Liver (tissue), 9 donors: ENCODE data around the gene C3orf38. TPM values are rescaled to one million over a fixed set of nuclear protein-coding genes. Genes with fewer than 3 reads are reported as not detected.

ENCODE experiments used
- DNase-seq: peaks from one replicate; pipeline ENCODE4 v3.0.0-alpha.2; 2017; ENCODE audit warnings: low spot score
- H3K27ac ChIP-seq, 2 donors: one replicate each; pipeline ENCODE4 v1.7.0; 2013; ENCODE audit warnings: inconsistent platforms in 2 of 2, low read length in 2 of 2, control low read depth in 1 of 2, low read depth in 1 of 2, mild to moderate bottlenecking in 1 of 2
- H3K27me3 ChIP-seq, 4 donors: one replicate each; pipeline versions ENCODE4 v1.6.1 to v1.7.0; 2013; ENCODE audit warnings: low read length in 3 of 4, inconsistent platforms in 1 of 4, mild to moderate bottlenecking in 1 of 4, moderate library complexity in 1 of 4; ENCODE audit not compliant: control insufficient read depth in 4 of 4, insufficient read depth in 4 of 4
- H3K36me3 ChIP-seq, 4 donors: one replicate each; pipeline versions ENCODE4 v1.6.1 to v1.7.0; 2013; ENCODE audit warnings: low read length in 3 of 4, mild to moderate bottlenecking in 3 of 4, low read depth in 1 of 4, moderate library complexity in 1 of 4; ENCODE audit not compliant: control insufficient read depth in 4 of 4, insufficient read depth in 3 of 4
- H3K4me1 ChIP-seq, 4 donors: one replicate each; pipeline versions ENCODE4 v1.6.1 to v1.7.0; 2013; ENCODE audit warnings: low read length in 3 of 4, mild to moderate bottlenecking in 3 of 4, moderate library complexity in 1 of 4; ENCODE audit not compliant: control insufficient read depth in 4 of 4, insufficient read depth in 4 of 4
- H3K4me3 ChIP-seq, 3 donors: one replicate each; pipeline versions ENCODE4 v1.6.1 to v1.7.0; 2013; ENCODE audit warnings: low read length in 3 of 3, control low read depth in 1 of 3, low read depth in 1 of 3, mild to moderate bottlenecking in 1 of 3
- H3K9ac ChIP-seq, 2 donors: one replicate each; pipeline ENCODE4 v1.7.0; 2013; ENCODE audit warnings: low read length in 2 of 2, mild to moderate bottlenecking in 2 of 2, moderate library complexity in 2 of 2, control low read depth in 1 of 2, low read depth in 1 of 2
- H3K9me3 ChIP-seq, 4 donors: one replicate each; pipeline versions ENCODE4 v1.6.1 to v1.7.0; 2013; ENCODE audit warnings: low read length in 3 of 4; ENCODE audit not compliant: control insufficient read depth in 4 of 4
- ATF3 ChIP-seq: IDR thresholded peaks from 2 replicates; pipeline ENCODE4 v1.6.1; 2016; ENCODE audit warnings: antibody characterized with exemption
- EGR1 ChIP-seq, 2 donors: IDR thresholded peaks; 2 replicates each; pipeline ENCODE4 v1.6.1; 2016 to 2018; ENCODE audit warnings: antibody characterized with exemption in 2 of 2, low read depth in 2 of 2
- FOXA1 ChIP-seq: IDR thresholded peaks from 2 replicates; pipeline ENCODE4 v1.6.1; 2016; ENCODE audit warnings: antibody characterized with exemption
- FOXA2 ChIP-seq: IDR thresholded peaks from 2 replicates; pipeline ENCODE4 v1.6.1; 2016; ENCODE audit warnings: antibody characterized with exemption
- HNF4A ChIP-seq, 2 donors: conservative IDR thresholded peaks; 2 replicates each; pipeline ENCODE4 v1.6.1; 2016; ENCODE audit warnings: antibody characterized with exemption in 2 of 2, mild to moderate bottlenecking in 2 of 2
- HNF4G ChIP-seq: IDR thresholded peaks from 2 replicates; pipeline ENCODE4 v1.6.1; 2016; ENCODE audit warnings: antibody characterized with exemption
- JUND ChIP-seq, 2 donors: IDR thresholded peaks; 2 replicates each; pipeline ENCODE4 v1.6.1; 2016; ENCODE audit warnings: antibody characterized with exemption in 2 of 2
- MAX ChIP-seq: IDR thresholded peaks from 2 replicates; pipeline ENCODE4 v1.6.1; 2016; ENCODE audit warnings: antibody characterized with exemption
- NR2F2 ChIP-seq: IDR thresholded peaks from 2 replicates; pipeline ENCODE4 v1.6.1; 2016; ENCODE audit warnings: antibody characterized with exemption
- RAD21 ChIP-seq, 2 donors: IDR thresholded peaks; 2 replicates each; pipeline ENCODE4 v1.6.1; 2016; ENCODE audit warnings: antibody characterized with exemption in 2 of 2, mild to moderate bottlenecking in 2 of 2
- REST ChIP-seq: IDR thresholded peaks from 2 replicates; pipeline ENCODE4 v1.6.1; 2016; ENCODE audit warnings: antibody characterized with exemption, mild to moderate bottlenecking
- RXRA ChIP-seq, 2 donors: IDR thresholded peaks; 2 replicates each; pipeline ENCODE4 v1.6.1; 2017 to 2018; ENCODE audit warnings: antibody characterized with exemption in 2 of 2, mild to moderate bottlenecking in 1 of 2
- SP1 ChIP-seq: IDR thresholded peaks from 2 replicates; pipeline ENCODE4 v1.6.1; 2018; ENCODE audit warnings: antibody characterized with exemption, mild to moderate bottlenecking
- TAF1 ChIP-seq: conservative IDR thresholded peaks from 2 replicates; pipeline ENCODE4 v1.6.1; 2016; ENCODE audit warnings: antibody characterized with exemption, mild to moderate bottlenecking
- YY1 ChIP-seq: IDR thresholded peaks from 2 replicates; pipeline ENCODE4 v1.6.1; 2016; ENCODE audit warnings: antibody characterized with exemption, mild to moderate bottlenecking
- WGBS: extraction: QIAGEN DNeasy Blood & Tissue Kit; methylation state at CpG from one replicate; pipeline ENCODE4 v1.1.7; 2013; 5-methylcytosine and 5-hydroxymethylcytosine counted together
- polyA plus RNA-seq, 2 donors: library from polyadenylated mRNA; stranded (reverse) in 1 of 2; unstranded in 1 of 2; fragments of 200-250 nt in 1 of 2; fragments of >200 nt in 1 of 2; fragmentation: Nextera tagmentation in 1 of 2; extraction: Ambion mirVana in 1 of 2; gene quantifications; one replicate each; pipeline versions ENCODE4 v1.2.1 to v1.2.3, GENCODE V29; 2013 to 2015
- total RNA-seq, 2 donors: library from RNA; depleted of rRNA; stranded (reverse); fragments of >200 nt; gene quantifications; one replicate each; pipeline ENCODE4 v1.2.3, GENCODE V29; 2014
- TF ChIP-seq, protein P1 (sequence below): fragments of 150-350 bp; IDR thresholded peaks from 2 replicates; pipeline ENCODE4 v1.5.1; 2017; ENCODE audit warnings: improper control_type of control experiment, low read depth, low read length; ENCODE audit not compliant: missing input control
- TF ChIP-seq, protein P2 (sequence below): IDR thresholded peaks from 2 replicates; pipeline ENCODE4 v1.6.1; 2016; ENCODE audit warnings: antibody characterized with exemption
- donor health status: healthy.
- donor health status: healthy.
- donor health status: healthy.
- donor health status: healthy.
- donor health status: healthy.

Gene C3orf38
- total and polyA plus RNA-seq, 4 donors, result 4.6 to 16.0 (median 8.1) TPM

DNA sequence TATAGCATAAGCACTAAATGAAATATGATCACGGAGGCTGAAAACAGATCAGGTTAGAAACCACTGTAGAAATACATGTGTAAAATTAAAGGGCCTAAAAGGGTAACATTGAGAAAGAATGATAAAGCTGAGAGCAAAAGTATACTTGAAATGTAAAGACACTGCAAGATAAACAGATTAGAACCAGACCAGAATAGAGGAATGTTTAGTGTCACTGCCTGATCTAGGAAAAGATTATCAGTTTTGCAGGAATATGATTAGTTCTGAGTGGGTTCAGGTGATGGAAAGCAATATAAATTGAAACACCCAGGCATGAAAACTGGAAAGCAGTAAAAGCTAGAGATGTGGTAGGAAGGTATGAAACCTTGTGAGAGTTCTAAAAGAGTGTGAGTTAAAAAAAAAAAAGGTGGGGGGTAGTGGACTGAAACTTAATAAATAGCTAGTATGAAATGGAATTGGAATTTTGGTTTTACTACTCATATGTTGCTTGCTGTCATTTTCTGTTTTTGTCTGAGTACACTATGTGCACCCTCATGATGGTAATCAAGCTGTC is 16.0 kb upstream of the C3orf38 start:
- Histone ChIP-seq H3K9me3 (no peaks in the 10 kb centered on the region), H3K27me3 (no peaks in the 10 kb centered on the region), H3K4me1 (no peaks in the 10 kb centered on the region), H3K36me3 (peaks cover 1 to 27% (median 17%) of the 10 kb centered on the region in 4 donors), H3K27ac (no peak overlapping the region), H3K4me3 (no peak overlapping the region), H3K9ac (no peak overlapping the region)
- WGBS, result 46% methylated on average over 1 of the region's 1 CpG
- TF ChIP-seq YY1 (no peak), HNF4A (conservative IDR thresholded peaks at IDR 0.05) (no peak), FOXA2 (no peak), SP1 (no peak), NR2F2 (no peak)
- no peak for DNase-seq

- H3K9me3 ChIP-seq, result no peaks in the 10 kb centered on the region
- no peak overlapping the region for H3K4me3 ChIP-seq
- H3K36me3 ChIP-seq, result peaks cover 1 to 30% (median 25%) of the 10 kb centered on the region in 4 donors
- no peaks in the 10 kb centered on the region for H3K4me1 ChIP-seq
- no peaks in the 10 kb centered on the region for H3K27me3 ChIP-seq
- DNase-seq, result no peak
- TF ChIP-seq MAX (no peak), SP1 (no peak), RXRA (IDR thresholded peaks at IDR 0.05) (no peak), EGR1 (IDR thresholded peaks at IDR 0.05; ENCODE audit: low read depth in 2 of 2) (no peak), FOXA2 (no peak), FOXA1 (no peak), RAD21 (IDR thresholded peaks at IDR 0.05) (no peak)
- TF ChIP-seq, protein P1, sequence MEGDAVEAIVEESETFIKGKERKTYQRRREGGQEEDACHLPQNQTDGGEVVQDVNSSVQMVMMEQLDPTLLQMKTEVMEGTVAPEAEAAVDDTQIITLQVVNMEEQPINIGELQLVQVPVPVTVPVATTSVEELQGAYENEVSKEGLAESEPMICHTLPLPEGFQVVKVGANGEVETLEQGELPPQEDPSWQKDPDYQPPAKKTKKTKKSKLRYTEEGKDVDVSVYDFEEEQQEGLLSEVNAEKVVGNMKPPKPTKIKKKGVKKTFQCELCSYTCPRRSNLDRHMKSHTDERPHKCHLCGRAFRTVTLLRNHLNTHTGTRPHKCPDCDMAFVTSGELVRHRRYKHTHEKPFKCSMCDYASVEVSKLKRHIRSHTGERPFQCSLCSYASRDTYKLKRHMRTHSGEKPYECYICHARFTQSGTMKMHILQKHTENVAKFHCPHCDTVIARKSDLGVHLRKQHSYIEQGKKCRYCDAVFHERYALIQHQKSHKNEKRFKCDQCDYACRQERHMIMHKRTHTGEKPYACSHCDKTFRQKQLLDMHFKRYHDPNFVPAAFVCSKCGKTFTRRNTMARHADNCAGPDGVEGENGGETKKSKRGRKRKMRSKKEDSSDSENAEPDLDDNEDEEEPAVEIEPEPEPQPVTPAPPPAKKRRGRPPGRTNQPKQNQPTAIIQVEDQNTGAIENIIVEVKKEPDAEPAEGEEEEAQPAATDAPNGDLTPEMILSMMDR, result no peak
- TF ChIP-seq, protein P2, sequence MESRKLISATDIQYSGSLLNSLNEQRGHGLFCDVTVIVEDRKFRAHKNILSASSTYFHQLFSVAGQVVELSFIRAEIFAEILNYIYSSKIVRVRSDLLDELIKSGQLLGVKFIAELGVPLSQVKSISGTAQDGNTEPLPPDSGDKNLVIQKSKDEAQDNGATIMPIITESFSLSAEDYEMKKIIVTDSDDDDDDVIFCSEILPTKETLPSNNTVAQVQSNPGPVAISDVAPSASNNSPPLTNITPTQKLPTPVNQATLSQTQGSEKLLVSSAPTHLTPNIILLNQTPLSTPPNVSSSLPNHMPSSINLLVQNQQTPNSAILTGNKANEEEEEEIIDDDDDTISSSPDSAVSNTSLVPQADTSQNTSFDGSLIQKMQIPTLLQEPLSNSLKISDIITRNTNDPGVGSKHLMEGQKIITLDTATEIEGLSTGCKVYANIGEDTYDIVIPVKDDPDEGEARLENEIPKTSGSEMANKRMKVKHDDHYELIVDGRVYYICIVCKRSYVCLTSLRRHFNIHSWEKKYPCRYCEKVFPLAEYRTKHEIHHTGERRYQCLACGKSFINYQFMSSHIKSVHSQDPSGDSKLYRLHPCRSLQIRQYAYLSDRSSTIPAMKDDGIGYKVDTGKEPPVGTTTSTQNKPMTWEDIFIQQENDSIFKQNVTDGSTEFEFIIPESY, result no peak
- WGBS, result 93% methylated on average over 1 of the region's 1 CpG
- H3K27ac ChIP-seq, result no peak overlapping the region
- no peak overlapping the region for H3K9ac ChIP-seq
Measured at GRCh38 chr3:88137836-88138235, 11.9 kb upstream of the C3orf38 start.

DNA sequence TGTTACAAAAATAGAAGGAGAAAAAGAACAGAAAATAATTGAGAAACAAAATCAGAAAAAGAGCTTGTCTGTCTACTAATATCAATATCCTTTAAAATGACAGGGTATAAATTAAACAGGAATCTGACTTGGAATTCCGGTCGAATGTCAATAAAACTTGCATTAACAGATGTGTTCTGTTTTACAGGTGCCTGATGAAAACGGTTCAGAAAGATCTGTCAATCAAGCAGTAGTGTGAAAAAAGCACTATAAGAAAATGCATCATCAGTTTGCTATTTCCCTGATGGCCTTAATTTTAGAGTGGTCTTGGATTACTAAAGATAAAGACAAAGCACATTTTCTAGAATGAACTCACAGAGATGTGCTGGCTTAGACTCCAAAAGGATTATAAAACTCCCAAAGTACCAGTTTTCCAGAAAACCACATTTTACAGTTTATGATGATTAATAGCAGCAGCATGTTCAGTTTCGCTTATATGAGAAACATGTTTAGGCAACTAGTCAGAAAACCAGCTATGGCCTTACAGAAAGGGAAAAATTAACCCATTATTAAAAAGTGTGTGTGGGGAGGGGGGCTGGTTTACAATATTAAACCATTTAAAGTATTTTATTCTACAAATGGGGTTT is 8.2 kb upstream of the C3orf38 start:
- no peak for DNase-seq
- Histone ChIP-seq H3K27me3 (no peaks in the 10 kb centered on the region), H3K36me3 (peaks cover 1 to 20% (median 14%) of the 10 kb centered on the region in 4 donors), H3K9ac (no peak overlapping the region), H3K4me1 (no peaks in the 10 kb centered on the region), H3K27ac (no peak overlapping the region), H3K9me3 (no peaks in the 10 kb centered on the region), H3K4me3 (no peak overlapping the region)
- 79% methylated on average over 4 of the region's 4 CpGs for WGBS
- no peak for TF ChIP-seq FOXA1
- TF ChIP-seq TAF1, result no peak
- TF ChIP-seq SP1, result no peak
- no peak for TF ChIP-seq FOXA2
- TF ChIP-seq, protein P1, result no peak
- TF ChIP-seq ATF3, result no peak
- no peak for TF ChIP-seq REST
- TF ChIP-seq HNF4G, result no peak
- no peak for TF ChIP-seq JUND (IDR thresholded peaks at IDR 0.05)
- TF ChIP-seq YY1, result no peak
- no peak for TF ChIP-seq RAD21 (IDR thresholded peaks at IDR 0.05)
- TF ChIP-seq NR2F2, result no peak
